OCI-LY7 (cell line): ENCODE results near the gene DCP2. TPM values are rescaled to one million over a fixed set of nuclear protein-coding genes. Genes with fewer than 3 reads are reported as not detected.

ENCODE experiments used
- BruUV-seq: library from RNA; stranded (reverse); fragments of 400-500 nt; replicated peaks from 2 replicates; lab custom pipeline; 2021; lab: Mats Ljungman, UMichigan
- CTCF ChIA-PET: fragments of 300-600 bp; sonication (Branson Sonifier 250); formaldehyde crosslinking; loops from one replicate; lab custom pipeline; 2022; ENCODE audit warnings: antibody characterized with exemption; ENCODE audit not compliant: unreplicated experiment; lab: Charles Lee
- POLR2A ChIA-PET: fragments of 300-600 bp; sonication (Branson Sonifier 250); formaldehyde crosslinking; loops from one replicate; lab custom pipeline; 2022; ENCODE audit warnings: antibody characterized with exemption; lab: Charles Lee
- DNase-seq: peaks from one replicate; pipeline ENCODE4 v3.0.0-alpha.2; 2015; ENCODE audit warnings: low spot score
- H2AFZ ChIP-seq: fragments of 200-600 bp; sonication (generic), shearing (Covaris generic); 2 replicates; pipeline ENCODE4 v1.6.1; 2014; ENCODE audit warnings: mild to moderate bottlenecking, antibody characterized with exemption, low read length, moderate library complexity
- H3K27ac ChIP-seq: fragments of 200-600 bp; sonication (generic); 2 replicates; pipeline ENCODE4 v1.5.1; 2014; ENCODE audit warnings: mixed run types, low read depth, mild to moderate bottlenecking, moderate library complexity, low read length, inconsistent platforms; ENCODE audit not compliant: poor library complexity, severe bottlenecking
- H3K36me3 ChIP-seq: fragments of 200-600 bp; sonication (generic); 2 replicates; pipeline ENCODE4 v1.6.1; 2014; ENCODE audit warnings: mild to moderate bottlenecking, antibody characterized with exemption, low read length, moderate library complexity, mixed read lengths; ENCODE audit not compliant: insufficient read depth
- H3K4me1 ChIP-seq: fragments of 200-600 bp; sonication (generic); 2 replicates; pipeline ENCODE4 v1.5.1; 2014; ENCODE audit warnings: mild to moderate bottlenecking, low read length; ENCODE audit not compliant: insufficient read depth, poor library complexity, severe bottlenecking
- H3K4me2 ChIP-seq: fragments of 200-600 bp; sonication (generic); 2 replicates; pipeline ENCODE4 v1.6.1; 2014; ENCODE audit warnings: mild to moderate bottlenecking, low read length
- H3K4me3 ChIP-seq: fragments of 200-600 bp; sonication (generic); 2 replicates; pipeline ENCODE4 v1.5.1; 2014; ENCODE audit warnings: mild to moderate bottlenecking, low read depth, low read length; ENCODE audit not compliant: poor library complexity, severe bottlenecking
- H3K79me2 ChIP-seq: fragments of 200-600 bp; sonication (generic); 2 replicates; pipeline ENCODE4 v1.6.1; 2016; ENCODE audit warnings: low read depth, mild to moderate bottlenecking, low read length, moderate library complexity, mixed read lengths; ENCODE audit not compliant: insufficient read depth
- H3K9me2 ChIP-seq: fragments of 200-600 bp; sonication (generic); 2 replicates; pipeline ENCODE4 v1.6.1; 2016; ENCODE audit warnings: mild to moderate bottlenecking, low read length, mixed read lengths; ENCODE audit not compliant: insufficient read depth
- H3K9me3 ChIP-seq: fragments of 200-600 bp; sonication (generic); 2 replicates; pipeline ENCODE4 v1.6.1; 2014; ENCODE audit warnings: mild to moderate bottlenecking, mixed run types, low read length, mixed read lengths
- H4K20me1 ChIP-seq: fragments of 200-600 bp; sonication (generic); 2 replicates; pipeline ENCODE4 v1.6.1; 2014; ENCODE audit warnings: mild to moderate bottlenecking, antibody characterized with exemption, low read length, moderate library complexity, mixed read lengths; ENCODE audit not compliant: insufficient read depth
- EZH2phosphoT487 ChIP-seq: fragments of 200-600 bp; sonication (generic); IDR thresholded peaks from 2 replicates; pipeline ENCODE4 v1.6.1; 2018; ENCODE audit warnings: low read depth, borderline replicate concordance, mild to moderate bottlenecking, mixed run types, antibody characterized with exemption, low read length, moderate library complexity, mixed read lengths
- intact Hi-C: fragments of 100-400 bp; cut with micrococcal nuclease; formaldehyde crosslinking; loops from one replicate; pipeline ENCODE4 v1.10.0; 2022; ENCODE audit not compliant: unreplicated experiment
- total RNA-seq, 2 experiments: library from RNA; depleted of rRNA in 1 of 2; stranded (reverse); fragments of >200 nt in 1 of 2; shearing (Covaris generic) in 1 of 2; gene quantifications; 2 replicates each; pipeline ENCODE4 v1.2.3, GENCODE V29; 2014 to 2022
- TF ChIP-seq, protein P1 (sequence below): fragments of 200-600 bp; sonication (generic); conservative IDR thresholded peaks from 2 replicates; pipeline ENCODE4 v1.5.1; 2014; ENCODE audit warnings: mild to moderate bottlenecking, antibody characterized with exemption, low read length, moderate library complexity, mixed read lengths

Gene DCP2
- total RNA-seq, 2 experiments from 2014 or later, result 81.3 to 139 TPM

DNA sequence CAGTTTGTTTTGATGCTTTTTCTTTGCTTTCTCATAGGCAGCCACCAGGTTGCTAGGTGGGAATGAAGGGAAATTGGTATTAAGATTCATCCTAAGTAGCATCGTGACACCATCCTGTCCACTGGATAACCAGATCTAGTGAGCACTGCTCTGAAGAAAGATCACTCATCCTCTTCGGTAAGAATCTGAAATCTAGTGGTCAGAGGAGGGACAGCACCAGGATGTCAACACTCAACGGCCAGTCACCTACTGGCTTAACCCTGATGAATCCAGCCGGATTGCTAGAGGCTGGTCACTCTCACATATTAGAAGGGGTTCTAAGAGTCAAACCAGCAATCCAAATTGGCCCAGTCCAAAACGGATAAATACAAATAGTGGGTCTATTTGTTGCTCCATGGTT, 50.8 kb downstream of the DCP2 start:
- no peak overlapping the region for H3K27ac ChIP-seq

DNA sequence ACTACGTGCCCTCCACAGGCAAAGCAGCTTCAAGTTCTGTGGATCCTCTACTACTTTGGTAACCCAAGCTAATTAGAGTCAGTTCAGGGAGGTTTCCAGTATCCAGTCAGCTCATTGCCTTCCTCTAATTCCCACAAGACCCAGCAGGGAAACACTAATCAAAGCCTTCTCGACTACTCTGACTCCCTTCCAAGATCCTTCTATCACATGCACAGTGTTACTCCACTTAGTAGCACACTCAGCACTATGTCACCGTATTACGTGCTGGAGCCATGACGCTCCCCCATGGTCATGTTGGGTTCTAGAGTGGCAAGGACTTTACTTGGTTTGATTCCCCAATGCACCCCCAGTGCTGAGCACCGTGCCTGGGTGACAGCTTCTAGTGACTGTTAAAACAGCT, 53.0 kb downstream of the DCP2 start:
- intact Hi-C loops, result no loop called here
- no peak for TF ChIP-seq EZH2phosphoT487
- TF ChIP-seq, protein P1, sequence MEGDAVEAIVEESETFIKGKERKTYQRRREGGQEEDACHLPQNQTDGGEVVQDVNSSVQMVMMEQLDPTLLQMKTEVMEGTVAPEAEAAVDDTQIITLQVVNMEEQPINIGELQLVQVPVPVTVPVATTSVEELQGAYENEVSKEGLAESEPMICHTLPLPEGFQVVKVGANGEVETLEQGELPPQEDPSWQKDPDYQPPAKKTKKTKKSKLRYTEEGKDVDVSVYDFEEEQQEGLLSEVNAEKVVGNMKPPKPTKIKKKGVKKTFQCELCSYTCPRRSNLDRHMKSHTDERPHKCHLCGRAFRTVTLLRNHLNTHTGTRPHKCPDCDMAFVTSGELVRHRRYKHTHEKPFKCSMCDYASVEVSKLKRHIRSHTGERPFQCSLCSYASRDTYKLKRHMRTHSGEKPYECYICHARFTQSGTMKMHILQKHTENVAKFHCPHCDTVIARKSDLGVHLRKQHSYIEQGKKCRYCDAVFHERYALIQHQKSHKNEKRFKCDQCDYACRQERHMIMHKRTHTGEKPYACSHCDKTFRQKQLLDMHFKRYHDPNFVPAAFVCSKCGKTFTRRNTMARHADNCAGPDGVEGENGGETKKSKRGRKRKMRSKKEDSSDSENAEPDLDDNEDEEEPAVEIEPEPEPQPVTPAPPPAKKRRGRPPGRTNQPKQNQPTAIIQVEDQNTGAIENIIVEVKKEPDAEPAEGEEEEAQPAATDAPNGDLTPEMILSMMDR, result no peak
- ChIA-PET CTCF (no interaction called here), POLR2A (interaction anchor here (1.0 kb wide), 1 partner anchor 11 kb away, joined by 3 read pairs; no protein-coding TSS in a partner anchor)
- H3K9me2 ChIP-seq, result no peaks in the 10 kb centered on the region
- H3K4me3 ChIP-seq, result no peak overlapping the region
- no peak overlapping the region for H3K4me2 ChIP-seq
- no peaks in the 10 kb centered on the region for H3K9me3 ChIP-seq
- DNase-seq, result no peak
- no peak overlapping the region for H2AFZ ChIP-seq
- no peaks in the 10 kb centered on the region for H4K20me1 ChIP-seq
- H3K27ac ChIP-seq, result no peak overlapping the region
- BruUV-seq, result no TSS peak
- H3K36me3 ChIP-seq, result no peaks in the 10 kb centered on the region
- no peaks in the 10 kb centered on the region for H3K79me2 ChIP-seq
- H3K4me1 ChIP-seq, result no peaks in the 10 kb centered on the region

More for the DNA sequence above, 50.8 kb downstream of the DCP2 start:
- BruUV-seq, result no TSS peak
- no peaks in the 10 kb centered on the region for H3K9me3 ChIP-seq
- H3K4me1 ChIP-seq, result peaks cover 10% of the 10 kb centered on the region
- no peak overlapping the region for H3K4me3 ChIP-seq
- H4K20me1 ChIP-seq, result no peaks in the 10 kb centered on the region
- H3K4me2 ChIP-seq, result no peak overlapping the region
- intact Hi-C loops, result no loop called here
- no peak for DNase-seq
- peaks cover 16% of the 10 kb centered on the region; the same call in 1 of the 2 replicates for H3K36me3 ChIP-seq
- TF ChIP-seq EZH2phosphoT487, result no peak
- TF ChIP-seq, protein P1, result no peak
- no peaks in the 10 kb centered on the region for H3K9me2 ChIP-seq
- ChIA-PET CTCF (no interaction called here), POLR2A (interaction anchor here (0.5 kb wide), 1 partner anchor 11 kb away, joined by 3 read pairs; no protein-coding TSS in a partner anchor)
- H3K79me2 ChIP-seq, result no peaks in the 10 kb centered on the region
- no peak overlapping the region for H2AFZ ChIP-seq

DNA sequence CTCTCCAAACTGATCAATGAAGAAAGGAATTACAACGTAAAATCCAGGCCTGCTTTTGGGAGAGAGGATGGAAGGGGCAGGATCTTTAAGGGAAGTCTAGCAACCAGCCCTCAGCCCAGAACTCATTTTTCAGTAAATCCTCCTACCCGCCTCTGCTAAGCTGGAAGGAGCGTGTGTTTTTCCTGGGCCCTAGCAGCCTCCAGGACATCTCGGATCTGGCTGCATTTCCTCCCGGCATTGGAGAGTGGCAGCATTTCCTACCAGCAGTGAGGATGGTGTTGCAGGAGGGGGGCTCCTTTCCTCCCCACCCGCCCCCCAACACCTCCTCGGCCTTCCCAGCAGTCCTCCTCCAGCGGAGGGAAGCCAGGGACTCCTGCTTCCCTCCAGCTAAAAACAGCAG, 54.5 kb downstream of the DCP2 start:
- no peaks in the 10 kb centered on the region for H3K4me1 ChIP-seq
- no peaks in the 10 kb centered on the region for H3K36me3 ChIP-seq
- BruUV-seq, result no TSS peak
- intact Hi-C loops, result no loop called here
- ChIA-PET POLR2A (no interaction called here), CTCF (no interaction called here)
- no peaks in the 10 kb centered on the region for H3K9me2 ChIP-seq
- H3K9me3 ChIP-seq, result no peaks in the 10 kb centered on the region
- no peak overlapping the region for H3K4me2 ChIP-seq
- no peak overlapping the region for H3K4me3 ChIP-seq
- no peak overlapping the region for H3K27ac ChIP-seq
- no peaks in the 10 kb centered on the region for H4K20me1 ChIP-seq
- H3K79me2 ChIP-seq, result no peaks in the 10 kb centered on the region
- no peak overlapping the region for H2AFZ ChIP-seq
- TF ChIP-seq, protein P1, result no peak
- no peak for TF ChIP-seq EZH2phosphoT487
- DNase-seq, result no peak
